H1 (cell line): ENCODE data around the gene WNT9B. TPM values are rescaled to one million over a fixed set of nuclear protein-coding genes. Genes with fewer than 3 reads are reported as not detected.

Experiments
- CTCF ChIA-PET: fragments of 300-600 bp; sonication (Branson Sonifier 250); formaldehyde crosslinking; loops from one replicate; lab custom pipeline; 2021; ENCODE audit not compliant: partially characterized antibody; lab: Charles Lee
- POLR2A ChIA-PET: fragments of 300-600 bp; sonication (Branson Sonifier 250); formaldehyde crosslinking; loops from one replicate; lab custom pipeline; 2021; ENCODE audit warnings: inconsistent platforms; ENCODE audit not compliant: partially characterized antibody; lab: Charles Lee
- DNase-seq, 2 experiments: peaks; one replicate each; pipeline versions ENCODE4 v3.0.0 to v3.0.0-alpha.2; 2010 to 2022; ENCODE audit warnings: low spot score in 2 of 2, low read depth in 1 of 2, mixed read lengths in 1 of 2
- FAIRE-seq: peaks from 2 replicates; lab custom pipeline; 2011; peaks lifted over from hg19 to GRCh38; lab: Jason Lieb, UNC
- H2AFZ ChIP-seq: 2 replicates; pipeline ENCODE4 v1.8.1; 2012; ENCODE audit warnings: low read length, inconsistent platforms
- H2AK5ac ChIP-seq: 2 replicates; pipeline ENCODE4 v1.6.1; 2013; ENCODE audit warnings: low read depth, low read length
- H2BK120ac ChIP-seq: replicated peaks from 2 replicates; pipeline ENCODE3; 2013; ENCODE audit warnings: low read depth, low read length, inconsistent platforms
- H2BK12ac ChIP-seq: 2 replicates; pipeline ENCODE4 v1.6.1; 2013; ENCODE audit warnings: low read depth, low read length
- H2BK15ac ChIP-seq: 2 replicates; pipeline ENCODE4 v1.6.1; 2013; ENCODE audit warnings: low read length
- H2BK20ac ChIP-seq: 2 replicates; pipeline ENCODE4 v1.6.1; 2013; ENCODE audit warnings: low read length
- H2BK5ac ChIP-seq: 2 replicates; pipeline ENCODE4 v1.6.1; 2013; ENCODE audit warnings: low read depth, low read length
- H3K14ac ChIP-seq: 2 replicates; pipeline ENCODE4 v1.6.1; 2013; ENCODE audit warnings: inconsistent platforms; ENCODE audit not compliant: insufficient read length
- H3K18ac ChIP-seq: 2 replicates; pipeline ENCODE4 v1.6.1; 2013; ENCODE audit warnings: low read length; ENCODE audit errors: extremely low read depth
- H3K23ac ChIP-seq: 2 replicates; pipeline ENCODE4 v1.6.1; 2013; ENCODE audit warnings: inconsistent platforms; ENCODE audit not compliant: insufficient read length
- H3K23me2 ChIP-seq: 2 replicates; pipeline ENCODE4 v1.6.1; 2013; ENCODE audit warnings: low read depth, low read length
- H3K27ac ChIP-seq: 2 replicates; pipeline ENCODE4 v1.6.1; 2011; ENCODE audit warnings: low read depth, low read length, inconsistent platforms
- H3K27me3 ChIP-seq, 4 experiments: replicated peaks in 1 of 4; 1 replicate in 1 of 4; 2 replicates in 3 of 4; pipeline versions ENCODE4 v1.6.1 to v1.8.1; 2011 to 2013; ENCODE audit warnings: low read length in 3 of 4, mild to moderate bottlenecking in 3 of 4, inconsistent platforms in 2 of 4, mixed read lengths in 2 of 4, moderate library complexity in 1 of 4; ENCODE audit not compliant: control insufficient read depth in 3 of 4, insufficient read depth in 3 of 4; ENCODE audit errors: extremely low read depth in 1 of 4
- H3K36me3 ChIP-seq, 4 experiments: 2 replicates each; pipeline versions ENCODE4 v1.6.1 to v1.8.1; 2011 to 2013; ENCODE audit warnings: mild to moderate bottlenecking in 4 of 4, low read length in 3 of 4, moderate library complexity in 2 of 4, control low read depth in 1 of 4, inconsistent platforms in 1 of 4; ENCODE audit not compliant: insufficient read depth in 4 of 4, control insufficient read depth in 2 of 4
- H3K4ac ChIP-seq: replicated peaks from 2 replicates; pipeline ENCODE3; 2013; ENCODE audit warnings: low read length, low read depth, mixed read lengths, inconsistent platforms; ENCODE audit not compliant: insufficient read length
- H3K4me1 ChIP-seq, 4 experiments: replicated peaks in 1 of 4; 1 replicate in 1 of 4; 2 replicates in 3 of 4; pipeline versions ENCODE4 v1.6.1 to v1.8.1; 2011 to 2013; ENCODE audit warnings: low read length in 3 of 4, inconsistent platforms in 2 of 4, mixed read lengths in 1 of 4; ENCODE audit not compliant: insufficient read depth in 4 of 4, control insufficient read depth in 3 of 4
- H3K4me2 ChIP-seq, 2 experiments: 2 replicates each; pipeline versions ENCODE4 v1.6.1 to v1.8.1; 2011 to 2013; ENCODE audit warnings: low read depth in 2 of 2, low read length in 2 of 2, control low read depth in 1 of 2, inconsistent platforms in 1 of 2, mild to moderate bottlenecking in 1 of 2; ENCODE audit not compliant: insufficient read depth in 1 of 2
- H3K4me3 ChIP-seq, 4 experiments: fragments of 200-600, 300-600 bp in 1 of 4; sonication (generic), shearing (Covaris generic), sonication (Bioruptor Twin) in 1 of 4; 2 replicates each; pipeline versions ENCODE4 v1.5.1 to v1.8.1; 2011 to 2016; ENCODE audit warnings: low read length in 4 of 4, low read depth in 3 of 4, control low read depth in 2 of 4, inconsistent platforms in 2 of 4, mild to moderate bottlenecking in 2 of 4, mixed read lengths in 1 of 4, moderate library complexity in 1 of 4; ENCODE audit not compliant: insufficient read depth in 2 of 4; ENCODE audit errors: extremely low read depth in 1 of 4
- H3K56ac ChIP-seq: replicated peaks from 2 replicates; pipeline ENCODE3; 2013; ENCODE audit warnings: low read depth, mild to moderate bottlenecking, mixed read lengths, low read length, inconsistent platforms; ENCODE audit not compliant: insufficient read length
- H3K79me1 ChIP-seq: 2 replicates; pipeline ENCODE4 v1.6.1; 2013; ENCODE audit warnings: low read depth, low read length, control low read depth
- H3K79me2 ChIP-seq, 2 experiments: 2 replicates each; pipeline versions ENCODE4 v1.6.1 to v1.8.1; 2012 to 2013; ENCODE audit warnings: low read length in 2 of 2, mild to moderate bottlenecking in 2 of 2, inconsistent platforms in 1 of 2; ENCODE audit not compliant: insufficient read depth in 2 of 2, control insufficient read depth in 1 of 2
- H3K9ac ChIP-seq, 4 experiments: replicated peaks in 1 of 4; 1 replicate in 1 of 4; 2 replicates in 3 of 4; pipeline versions ENCODE4 v1.6.1 to v1.8.1; 2011 to 2013; ENCODE audit warnings: low read depth in 3 of 4, low read length in 3 of 4, control low read depth in 2 of 4, mild to moderate bottlenecking in 2 of 4, moderate library complexity in 2 of 4, inconsistent platforms in 1 of 4; ENCODE audit errors: extremely low read depth in 1 of 4
- H3K9me3 ChIP-seq, 2 experiments: 2 replicates each; pipeline versions ENCODE4 v1.6.1 to v1.8.1; 2012 to 2013; ENCODE audit warnings: mild to moderate bottlenecking in 2 of 2, moderate library complexity in 2 of 2, control low read depth in 1 of 2, inconsistent platforms in 1 of 2, low read depth in 1 of 2, low read length in 1 of 2, mixed read lengths in 1 of 2; ENCODE audit not compliant: insufficient read depth in 2 of 2
- H4K20me1 ChIP-seq, 2 experiments: replicated peaks in 1 of 2; 2 replicates each; pipeline versions ENCODE3 to v1.8.1; 2011 to 2013; ENCODE audit warnings: inconsistent platforms in 2 of 2, low read length in 2 of 2, mild to moderate bottlenecking in 1 of 2; ENCODE audit not compliant: insufficient read depth in 2 of 2, control insufficient read depth in 1 of 2
- H4K5ac ChIP-seq: 2 replicates; pipeline ENCODE4 v1.6.1; 2013; ENCODE audit warnings: low read length, low read depth, mixed read lengths, inconsistent platforms; ENCODE audit not compliant: insufficient read length
- H4K8ac ChIP-seq: 2 replicates; pipeline ENCODE4 v1.8.0; 2013; ENCODE audit warnings: mild to moderate bottlenecking, moderate library complexity, low read length, inconsistent platforms; ENCODE audit not compliant: insufficient read depth; ENCODE audit errors: extremely low read depth
- H4K91ac ChIP-seq: replicated peaks from 2 replicates; pipeline ENCODE3; 2013; ENCODE audit warnings: low read length, mixed read lengths, inconsistent platforms; ENCODE audit not compliant: insufficient read length
- CTBP2 ChIP-seq: IDR thresholded peaks from 2 replicates; pipeline ENCODE4 v1.7.0; 2011; ENCODE audit warnings: borderline replicate concordance, mild to moderate bottlenecking, moderate library complexity, mixed read lengths, low read length; ENCODE audit not compliant: insufficient read depth, insufficient read length
- SRF ChIP-seq: IDR thresholded peaks from 2 replicates; pipeline ENCODE4 v1.6.1; 2011; ENCODE audit warnings: mild to moderate bottlenecking, low read depth, low read length, moderate library complexity
- TAF1 ChIP-seq: IDR thresholded peaks from 2 replicates; pipeline ENCODE4 v1.6.1; 2011; ENCODE audit warnings: mild to moderate bottlenecking, low read depth, low read length
- TEAD4 ChIP-seq: IDR thresholded peaks from 2 replicates; pipeline ENCODE4 v1.6.1; 2012; ENCODE audit warnings: low read depth, low read length, inconsistent platforms, mixed read lengths
- WGBS, 2 experiments: shearing (Covaris generic) in 1 of 2; methylation state at CpG; one replicate each; pipeline versions ENCODE4 v1.1.6 to v1.1.7; 2013 to 2015; ENCODE audit warnings: low lambda C conversion rate in 2 of 2, mixed read lengths in 2 of 2, inconsistent platforms in 1 of 2, low coverage in 1 of 2, missing lambda C conversion rate in 1 of 2; ENCODE audit not compliant: insufficient replicate concordance in 2 of 2, insufficient coverage in 1 of 2, insufficient read length in 1 of 2; ENCODE audit errors: extremely low coverage in 1 of 2, missing lambda C conversion rate in 1 of 2; 5-methylcytosine and 5-hydroxymethylcytosine counted together
- polyA plus RNA-seq, 7 experiments: library from polyadenylated mRNA; depleted of rRNA in 3 of 7; stranded (reverse) in 5 of 7; unstranded in 2 of 7; fragments of >200 nt in 5 of 7; fragments of 200-250 nt in 2 of 7; gene quantifications; 1 replicate in 5 of 7; 2 replicates in 1 of 7; 4 replicates in 1 of 7; pipeline versions ENCODE4 v1.2.1 to v1.2.3, GENCODE V29; 2011 to 2013; ENCODE audit warnings: missing spikeins in 2 of 7, mixed read lengths in 2 of 7
- total RNA-seq: library from RNA; stranded (reverse); fragmentation: NEBNext Ultra II Directional; extraction: Animal tissue kit (Norgen Biotek cat#: 25700); gene quantifications from 2 replicates; pipeline ENCODE4 v1.2.1, GENCODE V29; 2021
- TF ChIP-seq, protein P1 (sequence below): IDR thresholded peaks from 2 replicates; pipeline ENCODE4 v1.6.1; 2012; ENCODE audit warnings: inconsistent platforms

WNT9B gene
- total and polyA plus RNA-seq, 2 of the 8 experiments (the other 6 are each of a cell fraction or from before 2014, with no cell fraction given) = 0.21 TPM; not detected in 1

- Histone ChIP-seq H3K14ac (no peak overlapping the region), H3K79me2 (no peaks in the 10 kb centered on the region), H2BK120ac (no peak overlapping the region), H3K4me3 (no peak overlapping the region), H3K18ac (peak overlapping the region; percentile 60; the same call in 1 of the 2 replicates), H3K23ac (no peak overlapping the region), H3K36me3 (no peaks in the 10 kb centered on the region), H3K23me2 (no peaks in the 10 kb centered on the region), H2AK5ac (no peak overlapping the region), H2BK12ac (peak overlapping the region; percentile 68; the same call in 1 of the 2 replicates), H3K4me1 (peaks cover 0 to 8% (median 0%) of the 10 kb centered on the region in 4 experiments; a peak in 3 of 7 replicates), H3K4me2 (no peak overlapping the region), H3K79me1 (no peaks in the 10 kb centered on the region), H2AFZ (no peak overlapping the region), H2BK5ac (0 out of 2 replicates have a peak overlapping the region, but pooled peaks have one; percentile 75), H3K56ac (no peak overlapping the region), H3K9me3 (0 out of 4 replicates have a peak, but pooled peaks cover 0 to 4% of the 10 kb centered on the region in 2 experiments), H3K9ac (no peak overlapping the region), H4K8ac (peak overlapping the region; percentile 59; the same call in 1 of the 2 replicates), H4K20me1 (no peaks in the 10 kb centered on the region), H3K27me3 (no peaks in the 10 kb centered on the region), H2BK20ac (no peak overlapping the region), H3K27ac (no peak overlapping the region), H4K91ac (no peak overlapping the region), H3K4ac (no peak overlapping the region), H2BK15ac (no peak overlapping the region), H4K5ac (no peak overlapping the region)
- ChIA-PET POLR2A (no interaction called here), CTCF (interaction anchor here (1.0 to 4.3 kb wide), 9 partner anchors 10 to 83 kb away, joined by 3 to 29 read pairs (median 6); no protein-coding TSS in a partner anchor)
- no peak for FAIRE-seq
- WGBS, 2 experiments = 78% methylated on average over 27 of the region's 29 CpGs; no CpG with 5 or more reads in 1 of the 2 experiments
- TF ChIP-seq TEAD4 (peak; percentile 58), TAF1 (no peak), SRF (no peak), CTBP2 (no peak)
- TF ChIP-seq, protein P1, sequence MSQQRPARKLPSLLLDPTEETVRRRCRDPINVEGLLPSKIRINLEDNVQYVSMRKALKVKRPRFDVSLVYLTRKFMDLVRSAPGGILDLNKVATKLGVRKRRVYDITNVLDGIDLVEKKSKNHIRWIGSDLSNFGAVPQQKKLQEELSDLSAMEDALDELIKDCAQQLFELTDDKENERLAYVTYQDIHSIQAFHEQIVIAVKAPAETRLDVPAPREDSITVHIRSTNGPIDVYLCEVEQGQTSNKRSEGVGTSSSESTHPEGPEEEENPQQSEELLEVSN = no peak
- peak in 1 of 2 experiments; percentile 54 for DNase-seq
Measured at GRCh38 chr17:46894476-46895151, 43.2 kb downstream of the WNT9B start.
